GM21717 (cell line): Measurements from ENCODE around the gene CDKAL1.
A peak's percentile ranks its signal among the peaks of the same experiment; 100 is the strongest.
"Not testable (repeated sequence)": the region's sequence is repeated elsewhere in the genome, so short reads cannot be mapped to it uniquely, and the experiment has no call there.

ENCODE experiments used
- ATAC-seq: cut with Tn5 transposase; IDR thresholded peaks from one replicate; pipeline ENCODE4 v1.9.1; 2021; ENCODE audit warnings: mild to moderate bottlenecking, moderate library complexity; ENCODE audit not compliant: unreplicated experiment

Gene CDKAL1

DNA sequence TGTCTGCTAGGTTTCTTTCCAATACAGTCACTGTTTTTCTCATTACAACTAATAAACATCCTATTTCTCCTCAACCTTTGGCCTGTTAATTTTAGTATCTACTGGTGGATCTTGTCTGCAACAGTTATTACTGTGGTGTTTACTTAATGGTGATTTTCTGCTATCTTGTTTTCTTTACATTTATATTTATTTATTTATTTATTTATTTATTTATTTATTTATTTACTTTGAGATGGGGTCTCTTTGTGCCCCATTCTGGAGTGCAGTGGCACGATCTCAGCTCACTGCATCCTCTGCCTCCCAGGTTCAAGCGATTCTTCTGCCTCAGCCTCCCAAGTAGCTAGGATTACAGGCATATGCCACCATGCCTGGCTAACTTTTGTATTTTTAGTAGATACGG, 15.1 kb downstream of the CDKAL1 start:
- ATAC-seq, result not testable (repeated sequence)

DNA sequence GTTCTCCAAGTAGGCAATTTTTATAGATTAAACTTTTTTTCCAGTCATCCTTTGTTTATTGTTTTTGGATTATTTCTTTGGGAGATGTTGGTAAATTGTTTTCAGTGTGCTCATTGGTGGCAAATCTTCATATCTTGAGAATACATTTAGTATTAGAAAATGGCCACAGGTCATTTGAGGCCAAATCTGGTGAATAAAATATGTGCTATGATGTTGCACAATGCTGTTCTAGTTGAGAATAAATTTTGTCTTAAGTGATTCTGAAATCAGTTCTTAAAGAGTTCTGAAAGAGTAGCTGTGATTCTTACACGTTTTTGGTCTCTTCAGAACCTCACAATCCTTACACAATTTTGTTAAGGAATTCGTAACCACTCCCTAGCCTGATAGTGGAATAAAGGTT, 20.1 kb downstream of the CDKAL1 start:
- no peak for ATAC-seq

DNA sequence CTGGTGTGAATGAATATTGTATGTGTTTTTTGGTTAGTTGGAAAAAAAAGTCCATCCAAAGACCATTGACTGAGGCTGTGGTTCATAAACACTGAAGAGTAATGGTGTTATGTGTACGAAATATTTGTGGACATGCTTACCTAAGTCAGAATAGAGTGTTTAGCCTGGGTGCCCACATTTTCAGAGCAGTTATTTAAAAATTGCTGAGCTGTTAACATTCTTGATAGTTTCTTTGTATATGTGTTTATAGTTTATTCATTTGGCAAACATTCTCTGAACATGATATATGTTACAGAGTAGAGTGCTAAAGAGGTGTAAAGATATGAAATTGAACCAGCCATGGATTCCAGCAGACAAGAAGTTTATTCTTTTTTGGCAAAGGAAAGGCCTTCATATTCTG, 20.6 kb downstream of the CDKAL1 start:
- no peak for ATAC-seq

DNA sequence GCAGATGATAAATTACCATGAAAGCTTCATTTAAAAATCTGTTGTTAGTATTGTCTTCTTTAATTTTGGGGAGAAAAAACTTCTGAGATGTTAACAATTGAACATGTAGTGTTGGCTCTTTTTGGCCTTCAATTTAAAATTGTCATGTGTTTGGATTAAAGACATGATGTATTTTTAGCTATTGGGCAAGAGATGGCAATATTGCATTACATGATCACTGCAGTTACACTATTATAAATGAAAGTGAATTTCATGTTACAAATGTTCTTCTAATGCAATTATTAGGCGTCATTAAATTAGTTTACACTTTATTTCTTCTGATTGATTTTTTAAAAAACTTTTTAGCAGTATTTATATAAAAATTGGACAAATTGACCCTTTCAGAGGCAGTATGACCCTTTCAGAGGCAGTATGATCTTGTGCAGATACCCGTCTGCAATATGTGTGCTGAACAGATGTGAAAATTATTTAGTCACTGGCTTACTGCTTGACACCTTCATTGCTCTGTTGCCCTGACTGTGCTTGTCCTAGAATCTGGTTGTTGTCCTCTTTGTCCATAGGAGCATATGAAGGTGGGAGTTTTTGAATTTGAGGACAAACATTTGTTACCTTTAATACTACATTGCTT, 25.8 kb downstream of the CDKAL1 start:
- ATAC-seq, result no peak

DNA sequence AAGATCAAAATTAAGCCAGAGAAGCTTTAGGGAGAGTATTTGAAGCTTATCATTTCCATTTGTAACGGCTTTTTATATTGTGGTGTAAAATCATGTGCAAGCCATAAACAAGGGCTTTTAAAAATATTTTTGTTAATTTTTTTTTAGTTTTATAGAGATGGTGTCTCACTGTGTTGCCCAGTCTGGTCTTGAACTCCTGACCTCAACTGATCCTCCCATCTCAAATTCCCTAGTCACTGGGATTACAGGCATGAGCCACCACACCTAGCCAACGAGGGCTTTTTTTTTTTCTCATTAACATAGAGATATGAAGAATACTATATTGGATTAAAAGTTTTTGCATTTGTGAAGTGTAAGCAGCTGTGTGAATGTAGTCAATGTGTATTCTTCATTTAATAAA, 29.1 kb downstream of the CDKAL1 start:
- no peak for ATAC-seq

DNA sequence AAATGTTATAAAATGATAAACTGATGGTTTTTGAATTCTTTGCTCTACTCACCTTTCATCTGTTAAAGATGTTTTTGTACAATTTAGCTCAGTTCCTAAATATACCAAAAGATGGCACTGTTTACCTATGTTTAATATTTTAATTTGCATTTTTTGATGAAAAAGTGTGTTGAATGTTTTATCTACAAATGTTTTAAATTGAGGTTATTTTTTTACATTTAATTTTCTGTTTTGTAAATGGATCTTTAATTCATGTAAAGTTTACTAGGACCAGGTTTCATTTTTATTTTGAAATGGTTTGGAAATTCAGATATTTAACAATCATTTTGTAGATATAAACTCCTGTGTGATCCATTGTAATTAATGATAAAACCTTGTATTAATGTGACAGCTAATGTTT, 30.0 kb downstream of the CDKAL1 start:
- no peak for ATAC-seq

DNA sequence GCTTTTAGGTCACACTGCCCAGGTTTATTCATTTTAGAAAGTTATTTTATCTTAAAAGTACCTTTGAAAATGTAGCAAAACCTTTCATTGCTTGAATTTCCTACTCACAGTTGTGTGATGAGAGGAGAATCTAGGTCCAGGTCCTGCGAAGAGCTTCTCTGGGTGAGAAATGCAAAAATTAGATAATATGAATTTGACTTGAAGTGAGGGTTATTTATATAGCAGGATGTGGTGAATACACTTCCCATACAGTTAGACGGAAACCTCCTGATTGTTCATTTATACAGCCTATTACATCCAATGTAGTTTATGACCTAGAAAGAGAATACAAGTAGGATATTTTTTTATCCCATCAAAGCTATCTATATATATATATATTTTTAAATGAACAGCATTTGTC, 30.5 kb downstream of the CDKAL1 start:
- ATAC-seq, result peak; percentile 67

DNA sequence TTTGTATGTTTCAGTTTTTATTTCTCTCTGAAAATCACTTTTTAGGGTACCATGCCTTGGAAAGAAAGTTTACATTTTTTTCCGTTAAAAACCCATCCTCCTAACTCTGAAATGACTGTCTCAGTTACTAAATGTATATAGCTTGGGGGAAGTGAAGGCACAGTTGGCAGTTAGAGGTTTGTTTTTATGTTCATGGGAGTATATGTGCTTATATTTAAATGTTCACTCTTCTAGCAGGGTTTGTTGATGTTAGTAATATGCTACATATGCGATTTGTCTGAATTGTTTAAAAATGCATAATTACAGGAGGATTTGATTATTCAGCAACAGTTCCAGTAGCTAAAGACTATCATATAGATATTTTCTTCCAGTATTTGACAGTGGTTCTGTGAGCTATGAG, 31.1 kb downstream of the CDKAL1 start:
- ATAC-seq, result peak; percentile 28

DNA sequence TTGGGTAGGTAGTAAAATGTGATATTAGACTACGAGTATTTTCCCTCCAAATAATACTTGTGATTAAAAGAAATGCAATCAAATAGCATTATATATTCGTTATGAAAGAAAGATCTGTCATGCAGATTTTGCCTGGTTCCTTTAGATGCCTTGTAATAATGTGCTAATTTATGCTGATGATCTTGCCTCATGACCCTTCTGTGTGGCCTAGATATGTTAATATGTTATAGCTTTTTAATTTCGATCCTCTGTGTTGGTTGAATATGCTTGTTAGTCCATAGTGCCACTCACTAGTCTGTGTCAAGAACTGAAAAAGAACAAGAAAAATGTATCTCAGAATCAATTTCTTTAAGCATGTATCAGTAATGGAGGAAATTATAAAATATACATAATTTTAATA, 31.9 kb downstream of the CDKAL1 start:
- no peak for ATAC-seq

DNA sequence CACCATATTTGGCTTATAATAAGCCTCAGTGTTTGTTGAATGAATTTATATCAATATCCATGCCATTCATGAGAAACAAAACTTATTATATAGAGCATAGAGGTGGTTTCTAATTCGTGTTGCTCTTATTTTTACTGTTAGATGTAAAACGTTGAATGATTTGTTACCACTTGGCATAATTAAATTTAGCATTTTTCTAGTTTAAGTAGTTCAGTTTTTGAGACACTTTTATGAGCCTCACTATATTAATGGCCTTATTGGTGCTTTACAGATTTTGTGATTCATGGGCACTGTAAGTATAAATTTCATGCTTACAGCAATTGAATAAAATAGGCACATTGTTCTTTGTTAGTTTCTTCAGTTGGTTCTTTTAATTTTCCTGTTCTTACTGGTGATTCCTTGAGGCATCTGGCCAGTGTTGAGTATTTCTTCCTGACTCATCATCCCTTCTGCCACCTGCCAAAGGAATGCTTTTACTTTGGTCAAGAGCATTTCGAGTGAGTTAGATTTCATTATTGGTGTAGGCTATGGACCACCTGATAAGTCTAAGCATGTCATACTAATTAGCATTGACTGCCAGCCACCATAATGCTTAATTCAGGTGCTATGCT, 34.8 kb downstream of the CDKAL1 start:
- no peak for ATAC-seq

DNA sequence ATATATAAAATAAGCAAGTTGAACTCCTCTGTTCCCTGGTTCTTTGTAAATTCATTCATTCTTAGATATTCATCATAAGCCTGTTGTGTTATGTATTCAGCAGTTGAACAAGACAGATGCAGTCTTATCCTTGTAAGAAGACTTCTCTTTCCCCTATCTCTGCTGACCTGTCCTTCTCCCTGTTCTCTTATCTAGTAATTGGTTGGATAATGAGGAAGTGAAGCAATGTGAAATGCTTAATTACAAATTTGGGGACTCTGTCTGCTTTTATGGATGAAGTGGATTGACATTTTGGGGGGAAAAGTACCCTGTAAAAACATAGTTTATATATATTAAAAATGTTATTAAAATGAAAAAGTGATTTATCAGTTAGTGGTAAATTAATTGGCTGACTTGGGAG, 37.0 kb downstream of the CDKAL1 start:
- ATAC-seq, result no peak

DNA sequence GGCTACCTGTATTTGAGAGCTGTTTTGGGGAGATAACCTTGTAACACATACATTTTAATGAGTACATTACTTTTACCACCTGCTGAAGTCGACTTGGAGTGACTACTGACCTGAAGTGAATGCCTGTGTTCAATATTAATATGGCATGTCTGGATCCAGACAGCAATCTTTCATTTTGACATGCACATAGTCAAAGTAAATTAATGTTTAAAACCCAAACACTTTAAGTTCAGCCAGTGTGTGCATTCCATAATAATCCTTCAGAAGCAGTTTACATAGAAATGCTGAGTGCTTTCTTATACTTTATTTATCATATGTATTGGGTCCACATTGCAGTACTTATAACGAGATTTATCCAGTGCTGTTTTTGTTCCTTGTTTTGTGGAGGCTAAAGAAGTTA, 38.0 kb downstream of the CDKAL1 start:
- no peak for ATAC-seq

DNA sequence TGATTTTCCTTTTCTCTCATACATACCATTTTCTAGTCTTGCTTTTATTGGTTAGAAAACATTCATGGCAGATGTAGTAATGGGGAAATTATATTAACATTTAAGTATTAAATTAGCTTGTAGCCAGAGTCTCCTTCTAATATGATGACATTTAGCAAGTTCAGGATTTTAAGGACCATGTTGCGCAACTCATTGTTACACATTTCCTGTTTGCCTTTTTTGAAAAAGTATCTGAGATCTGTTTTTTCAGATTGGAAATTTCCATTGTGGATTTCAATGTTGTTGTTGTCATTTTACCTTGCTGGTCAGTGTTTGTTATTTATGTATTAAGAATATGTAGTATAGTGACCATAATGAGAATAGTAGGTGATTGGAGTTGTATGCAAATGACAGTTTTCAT, 38.7 kb downstream of the CDKAL1 start:
- no peak for ATAC-seq

DNA sequence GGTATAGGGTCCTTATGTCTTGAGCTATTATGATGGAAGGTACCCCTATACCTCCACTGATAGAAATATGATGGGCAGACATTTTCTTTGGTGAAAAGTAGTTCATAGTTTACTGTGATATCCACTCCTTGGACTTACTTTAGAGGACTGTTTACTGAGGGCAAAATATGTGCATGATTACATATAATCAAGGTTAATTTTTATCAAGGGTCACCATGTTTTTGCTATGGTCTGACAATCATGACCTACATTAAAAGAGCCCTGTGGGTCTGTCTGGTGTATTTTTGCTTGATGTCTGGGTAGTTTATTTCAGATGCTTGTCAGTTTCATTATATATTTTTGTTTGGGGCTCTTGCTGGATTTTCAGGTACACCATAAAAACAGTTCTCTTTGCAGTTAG, 40.1 kb downstream of the CDKAL1 start:
- no peak for ATAC-seq

DNA sequence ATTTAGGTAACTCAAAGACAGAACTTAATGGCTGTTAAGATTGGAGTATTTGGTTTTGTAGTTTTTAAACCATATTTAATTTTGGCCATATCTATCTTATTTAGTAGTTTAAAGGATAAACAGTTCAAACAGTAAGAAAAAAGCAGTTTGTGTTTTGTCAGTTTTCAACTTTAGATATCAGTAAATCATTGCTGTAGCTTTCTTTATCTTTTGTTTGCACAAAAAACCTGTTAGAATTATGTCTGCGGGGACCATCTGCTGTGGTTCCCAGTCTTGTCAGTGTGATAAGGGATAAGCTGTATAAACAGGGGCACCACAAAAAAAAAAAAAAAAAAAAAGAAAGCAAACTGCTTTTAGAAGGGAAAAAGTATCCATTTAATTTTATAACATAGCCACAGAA, 40.9 kb downstream of the CDKAL1 start:
- ATAC-seq, result no peak

DNA sequence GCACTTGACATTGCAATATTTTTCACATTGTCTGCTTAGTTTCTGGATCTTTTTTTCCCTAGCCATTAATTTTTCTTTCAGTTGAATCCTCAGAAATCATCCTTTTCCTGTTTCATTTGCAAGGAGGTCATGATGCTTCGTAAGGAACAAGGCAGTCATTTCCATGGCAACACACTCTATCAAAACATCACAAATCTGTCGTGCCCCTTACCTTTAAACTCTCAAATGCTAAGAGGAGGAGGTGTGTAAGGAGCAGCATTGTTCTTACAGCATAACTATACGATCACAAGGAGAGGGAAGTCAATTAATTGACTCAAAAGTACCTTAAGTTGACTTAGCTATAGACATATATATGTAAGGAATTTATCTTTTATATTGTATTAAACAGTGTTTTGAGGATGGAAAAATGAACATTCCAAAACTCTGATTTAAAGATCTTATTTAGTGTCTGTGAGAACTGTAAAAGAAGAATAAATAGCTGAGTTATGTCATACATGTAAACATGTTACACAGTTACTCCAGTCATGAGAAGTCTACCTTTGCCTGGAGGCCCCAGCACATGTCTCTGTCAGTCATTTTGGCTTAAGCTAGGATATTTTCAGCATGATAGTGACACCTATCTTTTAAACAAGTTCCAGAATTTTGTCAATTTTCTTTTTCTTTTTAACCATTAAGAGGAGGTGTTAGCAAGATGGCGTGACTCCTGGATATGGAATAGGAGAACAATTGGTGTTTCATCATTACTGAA, 41.6 kb downstream of the CDKAL1 start:
- ATAC-seq, result no peak

DNA sequence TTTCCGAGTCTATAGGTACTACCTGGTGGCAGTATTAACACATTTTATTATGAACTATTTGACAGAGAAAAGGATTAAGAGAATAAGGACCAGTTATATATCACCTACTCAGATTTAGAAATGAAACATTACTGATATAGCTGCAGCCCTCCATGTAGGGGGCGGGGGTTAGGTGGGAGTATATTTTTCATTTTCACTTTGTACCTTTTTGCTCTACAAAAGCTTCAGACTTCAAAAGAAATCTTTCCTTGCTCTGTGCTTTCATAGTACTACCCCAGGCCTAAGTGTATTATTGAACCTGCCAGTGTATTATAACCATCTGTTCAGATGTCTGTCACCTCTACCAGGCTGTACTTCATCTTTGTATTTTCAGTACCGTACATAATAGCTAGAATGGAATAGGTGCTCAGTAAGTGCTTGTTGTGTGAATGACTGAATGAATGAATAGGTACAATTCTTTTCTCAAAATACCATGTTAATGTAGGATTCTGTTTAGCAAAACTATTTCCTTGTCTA, 43.0 kb downstream of the CDKAL1 start:
- ATAC-seq, result no peak

DNA sequence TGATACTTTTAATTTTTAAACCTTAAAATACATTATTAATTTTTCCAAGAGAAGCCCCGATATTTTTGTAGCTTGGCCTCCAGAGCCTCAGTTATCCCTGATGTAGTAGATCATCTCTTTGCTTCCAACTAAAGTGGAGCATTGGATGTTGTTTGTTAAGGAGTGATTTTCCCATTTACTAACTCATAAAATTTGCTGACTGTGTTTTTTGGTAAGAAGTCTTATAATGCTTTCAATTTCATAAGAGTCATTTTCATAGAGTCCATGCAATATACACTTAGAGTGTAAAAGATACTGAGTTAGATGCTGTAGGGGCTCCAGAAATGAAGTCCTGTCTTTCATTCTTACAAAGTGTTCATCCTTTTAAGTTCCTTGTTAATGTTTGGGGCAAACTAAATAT, 46.8 kb downstream of the CDKAL1 start:
- no peak for ATAC-seq

DNA sequence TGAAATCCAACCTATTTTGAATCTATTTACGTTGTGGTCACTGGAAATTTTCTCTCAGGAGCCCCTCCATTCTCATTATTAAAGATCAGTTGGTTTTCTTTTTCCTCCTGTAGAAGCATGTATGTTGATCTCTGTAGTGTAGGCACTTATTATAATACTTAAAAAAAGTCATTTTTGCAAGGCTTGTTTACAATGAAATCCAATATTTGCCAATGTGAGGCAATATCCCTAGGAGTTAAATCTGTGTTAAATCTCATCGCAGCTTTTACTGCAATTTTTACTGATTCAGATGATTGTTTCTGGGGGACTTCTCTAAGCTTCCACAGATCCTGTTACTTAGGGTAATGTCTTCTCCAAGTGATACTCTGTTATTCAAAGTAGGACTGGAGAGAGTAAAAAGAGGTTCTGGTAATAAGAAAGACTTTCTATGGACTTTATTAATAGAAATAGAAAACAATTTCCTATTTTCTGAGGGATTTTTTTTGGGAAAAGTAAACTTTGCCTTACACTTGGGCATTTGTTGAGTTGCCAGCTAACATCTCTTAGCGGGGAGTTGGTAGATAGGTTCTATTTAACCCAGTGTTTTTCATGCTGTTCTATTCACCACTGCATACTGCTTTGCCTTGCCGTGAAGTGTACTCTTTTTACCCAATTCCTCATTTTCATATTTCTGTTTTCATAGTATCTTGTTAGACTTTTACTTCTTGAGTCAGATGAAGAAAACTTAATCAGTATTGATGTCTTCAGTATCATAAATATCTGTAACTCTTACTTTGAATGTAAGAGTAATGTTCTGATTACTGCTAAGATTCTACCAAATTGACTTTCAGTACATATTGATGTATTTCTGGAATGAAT, 48.6 kb downstream of the CDKAL1 start:
- no peak for ATAC-seq

DNA sequence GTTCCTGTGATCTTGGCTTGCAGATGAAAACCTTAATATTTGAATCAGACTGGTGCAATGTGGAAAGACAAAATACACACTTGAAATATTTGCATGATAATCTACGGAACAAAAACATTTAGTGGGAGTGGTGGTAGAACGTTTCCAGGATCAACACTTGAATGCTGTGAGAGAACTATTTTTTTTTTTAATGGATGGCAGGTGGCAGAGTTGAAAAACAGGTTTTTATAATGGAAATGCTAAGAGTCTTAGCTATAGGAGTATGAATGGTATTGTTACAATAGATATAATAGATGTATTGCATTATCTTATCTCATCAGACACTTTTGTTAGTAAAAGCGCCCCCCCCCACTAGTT, 49.2 kb downstream of the CDKAL1 start:
- no peak for ATAC-seq

DNA sequence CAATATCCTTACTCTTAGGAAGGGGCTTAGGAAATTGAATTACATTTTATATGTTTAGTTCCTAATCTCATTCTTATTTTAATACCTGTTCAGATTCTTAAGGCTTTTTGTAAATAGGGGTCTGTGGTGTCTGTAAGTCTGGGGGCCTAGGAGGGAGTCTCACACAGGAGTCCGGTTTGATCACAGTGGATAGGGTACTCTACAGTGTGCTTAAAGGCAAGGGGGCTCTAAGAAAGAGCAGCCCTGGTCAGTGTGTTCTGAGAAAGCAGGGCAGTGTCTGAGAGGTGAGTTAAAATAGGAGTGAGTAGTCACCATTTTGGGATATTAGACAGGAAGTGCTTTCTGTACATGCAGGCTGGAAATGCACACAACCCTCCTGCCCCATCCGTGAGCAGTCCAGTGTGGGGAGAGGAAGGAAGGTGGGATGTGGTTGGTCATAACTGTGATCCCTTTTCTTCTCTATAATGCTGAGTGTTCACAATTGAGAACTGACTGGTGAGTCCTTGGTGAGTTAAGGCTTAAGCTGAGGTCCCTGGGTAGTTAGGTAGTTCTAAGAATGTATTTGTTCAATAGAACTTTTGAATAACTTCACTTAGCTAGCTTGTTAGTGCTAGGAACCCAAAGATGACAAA, 50.0 kb downstream of the CDKAL1 start:
- no peak for ATAC-seq
